Measurements from ENCODE around the gene CYP27B1.

Gene CYP27B1

GRCh38 chr12:57761391-57761998, 5.4 kb downstream of the CYP27B1 start:
- no peaks in the 10 kb centered on the region for H3K79me2 ChIP-seq (ENCODE audit: insufficient read depth, low read length)
- H3K27me3 ChIP-seq (ENCODE audit: insufficient read depth, low read length), result peaks cover 24% of the 10 kb centered on the region
- H3K9me3 ChIP-seq (ENCODE audit: low read length), result no peaks in the 10 kb centered on the region
- H3K9ac ChIP-seq (ENCODE audit: low read length), result no peak overlapping the region
- no peak for TF ChIP-seq EZH2 (IDR thresholded peaks at IDR 0.05; ENCODE audit: borderline replicate concordance, low read length)
- TF ChIP-seq CTCF (IDR thresholded peaks at IDR 0.05; ENCODE audit: low read length), result no peak
- H4K20me1 ChIP-seq (ENCODE audit: insufficient read depth, low read length), result no peaks in the 10 kb centered on the region
- H3K36me3 ChIP-seq (ENCODE audit: insufficient read depth, low read length), result peaks cover 30% of the 10 kb centered on the region; the same call in 1 of the 2 replicates
- H3K27ac ChIP-seq (ENCODE audit: low read depth, low read length, poor library complexity, severe bottlenecking), result no peak overlapping the region
- no peak overlapping the region for H2AFZ ChIP-seq (ENCODE audit: low read length)
- no peak overlapping the region for H3K4me3 ChIP-seq (ENCODE audit: low read depth, low read length, poor library complexity, severe bottlenecking)
- H3K9me2 ChIP-seq (ENCODE audit: low read depth, low read length), result no peaks in the 10 kb centered on the region
- H3K4me2 ChIP-seq (ENCODE audit: low read length), result no peak overlapping the region
- H3F3A ChIP-seq (ENCODE audit: insufficient read depth, low read length), result no peaks in the 10 kb centered on the region
- H3K4me1 ChIP-seq (ENCODE audit: insufficient read depth, low read length, severe bottlenecking), result peaks cover 26% of the 10 kb centered on the region

GRCh38 chr12:57760347-57760982, 6.4 kb downstream of the CYP27B1 start:
- H3K9ac ChIP-seq (ENCODE audit: low read length), result no peak overlapping the region
- H3K79me2 ChIP-seq (ENCODE audit: insufficient read depth, low read length), result no peaks in the 10 kb centered on the region
- H3K27me3 ChIP-seq (ENCODE audit: insufficient read depth, low read length), result peaks cover 17% of the 10 kb centered on the region; the same call in 1 of the 2 replicates
- H3K4me2 ChIP-seq (ENCODE audit: low read length), result no peak overlapping the region
- no peaks in the 10 kb centered on the region for H3F3A ChIP-seq (ENCODE audit: insufficient read depth, low read length)
- peaks cover 30% of the 10 kb centered on the region; the same call in 1 of the 2 replicates for H3K36me3 ChIP-seq (ENCODE audit: insufficient read depth, low read length)
- no peak overlapping the region for H3K27ac ChIP-seq (ENCODE audit: low read depth, low read length, poor library complexity, severe bottlenecking)
- no peaks in the 10 kb centered on the region for H3K9me2 ChIP-seq (ENCODE audit: low read depth, low read length)
- H2AFZ ChIP-seq (ENCODE audit: low read length), result no peak overlapping the region
- H4K20me1 ChIP-seq (ENCODE audit: insufficient read depth, low read length), result no peaks in the 10 kb centered on the region
- H3K4me1 ChIP-seq (ENCODE audit: insufficient read depth, low read length, severe bottlenecking), result peaks cover 24% of the 10 kb centered on the region
- H3K4me3 ChIP-seq (ENCODE audit: low read depth, low read length, poor library complexity, severe bottlenecking), result no peak overlapping the region
- TF ChIP-seq EZH2 (IDR thresholded peaks at IDR 0.05; ENCODE audit: borderline replicate concordance, low read length), result no peak
- TF ChIP-seq CTCF (IDR thresholded peaks at IDR 0.05; ENCODE audit: low read length), result no peak
- no peaks in the 10 kb centered on the region for H3K9me3 ChIP-seq (ENCODE audit: low read length)

- H3K4me2 ChIP-seq (ENCODE audit: low read length), result no peak overlapping the region
- H3K9me2 ChIP-seq (ENCODE audit: low read depth, low read length), result no peaks in the 10 kb centered on the region
- no peak overlapping the region for H3K9ac ChIP-seq (ENCODE audit: low read length)
- peaks cover 30% of the 10 kb centered on the region; the same call in 1 of the 2 replicates for H3K36me3 ChIP-seq (ENCODE audit: insufficient read depth, low read length)
- peaks cover 15% of the 10 kb centered on the region for H3K4me1 ChIP-seq (ENCODE audit: insufficient read depth, low read length, severe bottlenecking)
- no peaks in the 10 kb centered on the region for H3K79me2 ChIP-seq (ENCODE audit: insufficient read depth, low read length)
- no peaks in the 10 kb centered on the region for H4K20me1 ChIP-seq (ENCODE audit: insufficient read depth, low read length)
- H3K27me3 ChIP-seq (ENCODE audit: insufficient read depth, low read length), result peaks cover 10% of the 10 kb centered on the region; the same call in 1 of the 2 replicates
- no peaks in the 10 kb centered on the region for H3K9me3 ChIP-seq (ENCODE audit: low read length)
- H3F3A ChIP-seq (ENCODE audit: insufficient read depth, low read length), result no peaks in the 10 kb centered on the region
- no peak overlapping the region for H3K27ac ChIP-seq (ENCODE audit: low read depth, low read length, poor library complexity, severe bottlenecking)
- TF ChIP-seq CTCF (IDR thresholded peaks at IDR 0.05; ENCODE audit: low read length), result peak; percentile 69
- no peak for TF ChIP-seq EZH2 (IDR thresholded peaks at IDR 0.05; ENCODE audit: borderline replicate concordance, low read length)
- no peak overlapping the region for H3K4me3 ChIP-seq (ENCODE audit: low read depth, low read length, poor library complexity, severe bottlenecking)
- no peak overlapping the region for H2AFZ ChIP-seq (ENCODE audit: low read length)
Observed at GRCh38 chr12:57759360-57759980, 7.4 kb downstream of the CYP27B1 start.

Data from OCI-LY1 (cell line).